Stimulated activated CD4-positive, alpha-beta T cell treated with anti-CD3 and anti-CD28 coated beads, TNF-alpha, amount 100 ng/mL, for 24 hours (primary cell): ENCODE measurements around the gene RAB8B.

ENCODE experiments used
- DNase-seq, 3 experiments: peaks; one replicate each; pipeline ENCODE4 v3.0.0-alpha.2; 2020; ENCODE audit warnings: low read depth in 3 of 3

RAB8B gene

DNA sequence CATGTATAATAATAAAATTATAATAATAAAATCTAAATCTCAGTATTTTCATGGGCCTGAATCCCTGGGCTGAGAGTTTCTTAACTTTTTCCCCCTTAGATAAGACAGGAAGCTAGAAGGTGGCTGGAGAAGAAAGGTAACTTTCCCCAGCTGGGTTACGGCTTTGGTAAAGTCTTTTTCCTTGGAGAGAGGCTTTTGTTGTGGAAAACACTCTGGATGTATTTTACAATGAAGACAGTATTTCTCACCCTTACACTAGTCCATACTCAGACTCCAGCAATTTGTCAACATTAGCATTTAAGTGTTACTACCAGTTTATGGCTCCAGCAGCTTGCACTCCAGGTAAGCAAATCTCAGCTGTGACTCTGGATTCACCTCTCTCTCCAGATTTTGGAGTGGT is 122.9 kb downstream of the RAB8B start:
- no peak for DNase-seq

DNA sequence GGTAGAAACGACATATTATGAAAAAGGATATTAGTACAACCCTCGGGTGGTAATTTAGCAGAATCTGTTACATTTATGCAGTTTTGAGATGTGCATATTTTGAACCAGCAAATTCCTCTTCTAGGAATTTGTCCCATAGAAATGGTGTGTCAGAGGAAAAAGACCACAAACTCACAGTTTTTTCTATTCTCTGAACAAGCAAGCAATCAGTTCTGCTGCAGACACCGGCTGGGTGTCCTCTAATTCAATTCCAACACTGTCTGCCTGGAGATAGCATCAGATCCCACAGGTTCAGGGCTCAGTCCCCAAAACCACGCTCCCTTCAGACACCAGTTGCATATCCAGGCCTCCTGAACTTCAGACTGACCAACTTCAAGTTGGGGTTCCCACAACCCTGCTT is 124.4 kb downstream of the RAB8B start:
- no peak for DNase-seq

DNA sequence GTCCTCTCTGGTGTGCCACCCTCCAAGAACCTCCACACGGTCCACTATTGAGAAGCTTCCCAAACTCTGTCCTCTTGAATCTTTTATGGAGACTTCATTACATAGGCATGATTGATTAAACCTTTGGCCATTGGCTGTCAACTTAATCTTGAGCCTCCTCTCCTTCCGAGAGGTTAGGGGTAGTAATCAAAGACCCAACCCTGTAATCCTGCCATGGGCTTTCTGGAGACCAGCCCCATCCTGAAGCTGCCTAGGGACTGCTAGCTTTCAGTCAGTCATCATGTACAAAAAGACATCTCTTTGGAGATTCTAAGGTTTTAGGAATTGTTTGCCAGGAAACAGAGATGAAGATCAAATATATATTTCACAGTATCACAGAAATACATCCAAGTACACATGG is 125.0 kb downstream of the RAB8B start:
- DNase-seq, result no peak
